CD14-positive monocyte (primary cell): ENCODE measurements around the gene VDAC1. TPM values are rescaled to one million over a fixed set of nuclear protein-coding genes. Genes with fewer than 3 reads are reported as not detected.

ENCODE experiments used
- DNase-seq, 3 donors: peaks; one replicate each; pipeline ENCODE4 v3.0.0-alpha.2; 2011 to 2022
- H2AFZ ChIP-seq: 2 replicates; pipeline ENCODE4 v1.6.0; 2012; ENCODE audit warnings: mild to moderate bottlenecking, low read depth, low read length, inconsistent platforms; ENCODE audit not compliant: insufficient read depth, poor library complexity, severe bottlenecking
- H3K27ac ChIP-seq, 2 donors: 1 replicate in 1 of 2; 2 replicates in 1 of 2; pipeline ENCODE4 v1.5.1; 2012 to 2013; ENCODE audit warnings: low read length in 2 of 2, control low read depth in 1 of 2, inconsistent platforms in 1 of 2, low read depth in 1 of 2, mild to moderate bottlenecking in 1 of 2
- H3K27me3 ChIP-seq, 2 donors: one replicate each; pipeline versions ENCODE4 v1.6.0 to v1.6.1; 2011 to 2013; ENCODE audit warnings: low read length in 2 of 2; ENCODE audit not compliant: control insufficient read depth in 2 of 2, insufficient read depth in 2 of 2
- H3K36me3 ChIP-seq, 2 donors: replicated peaks in 1 of 2; 1 replicate in 1 of 2; 2 replicates in 1 of 2; pipeline versions ENCODE4 v1.5.1 to v1.6.1; 2012 to 2013; ENCODE audit warnings: low read length in 2 of 2, control low read depth in 1 of 2, inconsistent platforms in 1 of 2, mild to moderate bottlenecking in 1 of 2; ENCODE audit not compliant: insufficient read depth in 2 of 2, control insufficient read depth in 1 of 2
- H3K4me1 ChIP-seq, 2 donors: 1 replicate in 1 of 2; 2 replicates in 1 of 2; pipeline versions ENCODE4 v1.5.1 to v1.6.1; 2012 to 2013; ENCODE audit warnings: low read length in 2 of 2, control low read depth in 1 of 2, inconsistent platforms in 1 of 2, mild to moderate bottlenecking in 1 of 2, moderate library complexity in 1 of 2; ENCODE audit not compliant: insufficient read depth in 2 of 2, control insufficient read depth in 1 of 2
- H3K4me2 ChIP-seq: replicated peaks from 2 replicates; pipeline ENCODE3; 2012; ENCODE audit warnings: low read length, moderate library complexity, mild to moderate bottlenecking; ENCODE audit not compliant: poor library complexity, severe bottlenecking; ENCODE audit errors: extremely low read depth
- H3K4me3 ChIP-seq, 3 experiments: fragments of 200-600 bp in 1 of 3; sonication (generic) in 1 of 3; replicated peaks in 1 of 3; 1 replicate in 2 of 3; 2 replicates in 1 of 3; pipeline ENCODE4 v1.5.1; 2011 to 2013; ENCODE audit warnings: low read length in 3 of 3, mild to moderate bottlenecking in 3 of 3, control low read depth in 2 of 3, low read depth in 2 of 3, inconsistent platforms in 1 of 3, moderate library complexity in 1 of 3
- H3K79me2 ChIP-seq: 2 replicates; pipeline ENCODE4 v1.6.0; 2012; ENCODE audit warnings: mild to moderate bottlenecking, control low read depth, inconsistent platforms, low read length, moderate library complexity; ENCODE audit not compliant: insufficient read depth
- H3K9ac ChIP-seq: 2 replicates; pipeline ENCODE4 v1.6.0; 2017; ENCODE audit warnings: low read length, mild to moderate bottlenecking; ENCODE audit not compliant: insufficient read depth, poor library complexity, severe bottlenecking
- H3K9me3 ChIP-seq, 2 donors: replicated peaks in 1 of 2; 1 replicate in 1 of 2; 2 replicates in 1 of 2; pipeline versions ENCODE4 v1.5.1 to v1.6.1; 2012 to 2013; ENCODE audit warnings: low read length in 2 of 2, control low read depth in 1 of 2; ENCODE audit not compliant: control insufficient read depth in 1 of 2, insufficient read depth in 1 of 2
- H4K20me1 ChIP-seq: 2 replicates; pipeline ENCODE4 v1.6.0; 2012; ENCODE audit warnings: mild to moderate bottlenecking, low read length, control low read depth, moderate library complexity; ENCODE audit not compliant: insufficient read depth
- H3K27ac Mint-ChIP-seq, 7 donors: one replicate each; pipeline ENCODE4 v1.8.0; 2020; ENCODE audit warnings: mild to moderate bottlenecking in 7 of 7, mixed read lengths in 7 of 7, moderate library complexity in 6 of 7, inconsistent platforms in 2 of 7
- H3K27me3 Mint-ChIP-seq, 3 donors: one replicate each; pipeline ENCODE4 v1.8.0; 2021 to 2022; ENCODE audit warnings: low read depth in 3 of 3, mild to moderate bottlenecking in 3 of 3, mixed read lengths in 3 of 3, moderate library complexity in 3 of 3, inconsistent platforms in 1 of 3
- H3K36me3 Mint-ChIP-seq, 2 donors: one replicate each; pipeline ENCODE4 v1.8.0; 2020; ENCODE audit warnings: mixed read lengths in 2 of 2, inconsistent platforms in 1 of 2, mild to moderate bottlenecking in 1 of 2
- H3K4me1 Mint-ChIP-seq: one replicate; pipeline ENCODE4 v1.8.0; 2020; ENCODE audit warnings: mild to moderate bottlenecking, mixed read lengths
- H3K4me3 Mint-ChIP-seq, 2 donors: one replicate each; pipeline ENCODE4 v1.8.0; 2020; ENCODE audit warnings: mild to moderate bottlenecking in 2 of 2, mixed read lengths in 2 of 2, moderate library complexity in 1 of 2
- H3K9me3 Mint-ChIP-seq, 7 donors: one replicate each; pipeline ENCODE4 v1.8.0; 2020 to 2022; ENCODE audit warnings: mixed read lengths in 7 of 7, mild to moderate bottlenecking in 6 of 7, moderate library complexity in 6 of 7, inconsistent platforms in 2 of 7
- CTCF ChIP-seq: fragments of 200-600 bp; IDR thresholded peaks from one replicate; pipeline ENCODE4 v1.8.0; 2022; ENCODE audit warnings: antibody characterized with exemption, mild to moderate bottlenecking
- WGBS: methylation state at CpG from one replicate; pipeline ENCODE4 v1.1.5; 2013; ENCODE audit warnings: missing lambda C conversion rate; ENCODE audit not compliant: insufficient coverage; 5-methylcytosine and 5-hydroxymethylcytosine counted together
- intact Hi-C, 2 donors: fragments of 100-400 bp; cut with micrococcal nuclease; formaldehyde crosslinking; loops; one replicate each; pipeline versions ENCODE4 v1.15.0 to v1.15.1; 2023
- polyA plus RNA-seq, 3 donors: library from polyadenylated mRNA; depleted of rRNA in 1 of 3; unstranded in 2 of 3; stranded (reverse) in 1 of 3; fragments of 300-500 nt in 2 of 3; fragments of >200 nt in 1 of 3; fragmentation: Illumina TruSeq in 2 of 3; gene quantifications; 1 replicate in 2 of 3; 2 replicates in 1 of 3; pipeline ENCODE4 v1.2.3, GENCODE V29; 2012 to 2021

The VDAC1 gene
- polyA plus RNA-seq, 3 donors = 59.9 to 107 (median 84.4) TPM

DNA sequence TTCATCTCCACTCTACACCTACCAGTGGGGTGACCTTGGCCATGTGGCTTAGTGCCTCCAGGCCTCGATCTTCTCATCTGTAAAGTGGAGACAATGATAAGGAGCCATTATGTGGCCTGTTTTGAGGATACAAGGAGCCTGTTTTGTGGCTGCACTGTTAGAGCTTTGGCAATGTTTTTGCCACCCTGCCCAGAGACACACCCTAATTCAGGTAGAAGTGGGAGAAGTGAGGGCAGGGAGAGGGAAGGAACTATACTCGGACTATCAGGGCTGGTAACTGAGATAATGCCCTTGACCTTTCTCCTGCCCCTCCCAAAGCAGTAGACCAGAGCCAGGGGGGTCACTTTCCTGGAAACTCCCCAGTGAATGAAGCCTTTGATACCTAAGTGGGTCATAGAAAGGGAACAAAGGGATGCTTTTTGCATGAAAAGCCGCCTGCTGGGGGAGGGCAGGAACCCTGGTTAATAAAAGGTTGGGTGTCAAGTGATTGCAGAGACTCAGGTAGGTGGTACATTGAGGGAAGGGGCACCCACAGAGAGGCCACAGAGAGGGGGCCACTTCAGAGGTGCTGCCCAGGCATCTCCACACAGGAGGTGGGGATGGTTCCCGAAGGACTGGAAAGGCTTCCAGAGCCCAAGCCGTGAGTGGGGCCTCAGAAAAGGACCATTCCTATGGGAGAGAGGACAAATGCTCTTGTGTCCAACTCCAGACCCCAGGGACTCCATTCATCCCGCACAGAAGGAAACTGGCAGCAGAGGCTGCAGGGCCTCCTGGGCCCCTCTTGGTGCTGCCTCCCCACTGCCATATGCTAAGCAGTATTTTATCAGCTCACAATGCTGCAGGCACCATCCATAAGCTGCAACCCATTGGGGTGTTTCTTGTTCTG is 42.3 kb upstream of the VDAC1 start:
- H3K27ac Mint-ChIP-seq = no peak overlapping the region
- no peak for TF ChIP-seq CTCF
- intact Hi-C loops = no loop called here
- H3K4me1 Mint-ChIP-seq = no peaks in the 10 kb centered on the region
- no peaks in the 10 kb centered on the region for H3K36me3 Mint-ChIP-seq
- H3K79me2 ChIP-seq = no peaks in the 10 kb centered on the region
- no peak overlapping the region for H2AFZ ChIP-seq
- no peaks in the 10 kb centered on the region for H4K20me1 ChIP-seq
- no peak overlapping the region for H3K9ac ChIP-seq
- H3K36me3 ChIP-seq = no peaks in the 10 kb centered on the region
- H3K4me3 Mint-ChIP-seq = no peak overlapping the region
- 100% methylated on average over 2 of the region's 6 CpGs for WGBS
- no peak overlapping the region for H3K27ac ChIP-seq
- H3K9me3 Mint-ChIP-seq = peaks cover 0 to 2% (median 0%) of the 10 kb centered on the region in 7 donors
- no peaks in the 10 kb centered on the region for H3K9me3 ChIP-seq
- H3K4me3 ChIP-seq = no peak overlapping the region
- no peak for DNase-seq
- no peaks in the 10 kb centered on the region for H3K4me1 ChIP-seq
- H3K4me2 ChIP-seq = no peak overlapping the region
- H3K27me3 Mint-ChIP-seq = peaks cover 6 to 13% (median 7%) of the 10 kb centered on the region in 3 donors
- H3K27me3 ChIP-seq = no peaks in the 10 kb centered on the region

- WGBS = 89% methylated on average over 3 of the region's 4 CpGs
- Histone ChIP-seq H3K9ac (no peak overlapping the region), H3K36me3 (no peaks in the 10 kb centered on the region), H3K4me1 (no peaks in the 10 kb centered on the region), H4K20me1 (no peaks in the 10 kb centered on the region), H3K27me3 (no peaks in the 10 kb centered on the region), H3K4me2 (no peak overlapping the region), H3K9me3 (no peaks in the 10 kb centered on the region), H3K4me3 (no peak overlapping the region), H2AFZ (no peak overlapping the region), H3K79me2 (no peaks in the 10 kb centered on the region), H3K27ac (no peak overlapping the region)
- Mint-ChIP-seq H3K27ac (no peak overlapping the region), H3K4me1 (no peaks in the 10 kb centered on the region), H3K9me3 (peaks cover 0 to 2% (median 0%) of the 10 kb centered on the region in 7 donors), H3K36me3 (no peaks in the 10 kb centered on the region), H3K27me3 (peaks cover 6 to 13% (median 7%) of the 10 kb centered on the region in 3 donors), H3K4me3 (no peak overlapping the region)
- no peak for TF ChIP-seq CTCF
- DNase-seq = no peak
- intact Hi-C loops = no loop called here
Measured at GRCh38 chr5:134046330-134046729, 41.6 kb upstream of the VDAC1 start.
